ENCODE measurements around the gene STYX.
"Not testable (repeated sequence)": the region's sequence is repeated elsewhere in the genome, so short reads cannot be mapped to it uniquely, and the experiment has no call there.

STYX gene

GRCh38 chr14:52729035-52729434 lies 931 bp upstream of the STYX start:
- DNase-seq: not testable (repeated sequence)

- DNase-seq: no peak
These were observed 411 bp upstream of the STYX start for GRCh38 chr14:52729585-52729924.

GRCh38 chr14:52730709-52731111 lies 744 bp downstream of the STYX start:
- no peak for DNase-seq

GRCh38 chr14:52733824-52734223 lies 3.9 kb downstream of the STYX start:
- no peak for DNase-seq

GRCh38 chr14:52735921-52736489 lies 6.0 kb downstream of the STYX start:
- no peak for DNase-seq

- no peak for DNase-seq
These were observed 8.4 kb downstream of the STYX start for GRCh38 chr14:52738409-52738808.

GRCh38 chr14:52740751-52741150 lies 10.8 kb downstream of the STYX start:
- DNase-seq: no peak

GRCh38 chr14:52741865-52742264 lies 11.9 kb downstream of the STYX start:
- DNase-seq: no peak

GRCh38 chr14:52748647-52749292 lies 18.8 kb downstream of the STYX start:
- DNase-seq: no peak

GRCh38 chr14:52755607-52756316 lies 25.8 kb downstream of the STYX start:
- no peak for DNase-seq

- no peak for DNase-seq
These were observed 29.2 kb downstream of the STYX start for GRCh38 chr14:52759145-52759544.

GRCh38 chr14:52762923-52763322 lies 33.0 kb downstream of the STYX start:
- DNase-seq: not testable (repeated sequence)

- no peak for DNase-seq
These were observed 37.3 kb downstream of the STYX start for GRCh38 chr14:52767058-52767833.

GRCh38 chr14:52769887-52770286 lies 39.9 kb downstream of the STYX start:
- DNase-seq: no peak

GRCh38 chr14:52776816-52777215 lies 46.9 kb downstream of the STYX start:
- no peak for DNase-seq

GRCh38 chr14:52778702-52779101 lies 48.7 kb downstream of the STYX start:
- no peak for DNase-seq

GRCh38 chr14:52780893-52781292 lies 50.9 kb downstream of the STYX start:
- DNase-seq: no peak

- no peak for DNase-seq
These were observed 51.7 kb downstream of the STYX start for GRCh38 chr14:52781629-52782028.

- no peak for DNase-seq
These were observed 53.2 kb downstream of the STYX start for GRCh38 chr14:52783206-52783605.

- no peak for DNase-seq
These were observed 56.9 kb downstream of the STYX start for GRCh38 chr14:52786887-52787286.

GRCh38 chr14:52789118-52789517 lies 59.2 kb downstream of the STYX start:
- DNase-seq: no peak

- peak; percentile 53 for DNase-seq
These were observed 60.2 kb downstream of the STYX start for GRCh38 chr14:52790011-52790755.

GRCh38 chr14:52790756-52791222 lies 60.8 kb downstream of the STYX start:
- DNase-seq: no peak
